ENCODE data around the gene ASXL1.
"Not testable (repeated sequence)": the region's sequence is repeated elsewhere in the genome, so short reads cannot be mapped to it uniquely, and the experiment has no call there.

The ASXL1 gene

DNA sequence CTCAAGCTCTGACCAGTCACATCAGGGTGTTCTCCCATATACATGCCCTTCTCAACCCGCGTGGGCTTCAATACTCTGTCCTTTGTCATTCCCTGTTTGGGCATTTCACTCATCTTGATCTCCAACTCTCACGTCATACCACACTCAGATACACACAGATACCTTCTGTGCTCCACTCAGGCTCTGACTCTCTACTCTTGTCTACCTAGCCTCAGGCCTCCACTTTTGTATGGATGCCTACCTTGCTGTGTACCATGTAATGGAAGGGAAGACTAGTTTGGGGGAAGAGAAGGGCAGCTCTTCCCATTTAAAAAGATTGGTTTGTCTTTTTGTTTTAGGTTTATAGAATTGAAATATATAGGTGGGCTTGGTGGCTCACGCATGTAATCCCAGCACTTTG is 48.6 kb downstream of the ASXL1 start:
- TF ChIP-seq, protein P1, sequence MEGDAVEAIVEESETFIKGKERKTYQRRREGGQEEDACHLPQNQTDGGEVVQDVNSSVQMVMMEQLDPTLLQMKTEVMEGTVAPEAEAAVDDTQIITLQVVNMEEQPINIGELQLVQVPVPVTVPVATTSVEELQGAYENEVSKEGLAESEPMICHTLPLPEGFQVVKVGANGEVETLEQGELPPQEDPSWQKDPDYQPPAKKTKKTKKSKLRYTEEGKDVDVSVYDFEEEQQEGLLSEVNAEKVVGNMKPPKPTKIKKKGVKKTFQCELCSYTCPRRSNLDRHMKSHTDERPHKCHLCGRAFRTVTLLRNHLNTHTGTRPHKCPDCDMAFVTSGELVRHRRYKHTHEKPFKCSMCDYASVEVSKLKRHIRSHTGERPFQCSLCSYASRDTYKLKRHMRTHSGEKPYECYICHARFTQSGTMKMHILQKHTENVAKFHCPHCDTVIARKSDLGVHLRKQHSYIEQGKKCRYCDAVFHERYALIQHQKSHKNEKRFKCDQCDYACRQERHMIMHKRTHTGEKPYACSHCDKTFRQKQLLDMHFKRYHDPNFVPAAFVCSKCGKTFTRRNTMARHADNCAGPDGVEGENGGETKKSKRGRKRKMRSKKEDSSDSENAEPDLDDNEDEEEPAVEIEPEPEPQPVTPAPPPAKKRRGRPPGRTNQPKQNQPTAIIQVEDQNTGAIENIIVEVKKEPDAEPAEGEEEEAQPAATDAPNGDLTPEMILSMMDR (IDR thresholded peaks at IDR 0.05; ENCODE audit: low read depth, low read length, missing control alignments), result no peak
- no peak overlapping the region for H3K4me3 ChIP-seq (ENCODE audit: low read depth, low read length)
- DNase-seq (ENCODE audit: low read depth), result no peak

DNA sequence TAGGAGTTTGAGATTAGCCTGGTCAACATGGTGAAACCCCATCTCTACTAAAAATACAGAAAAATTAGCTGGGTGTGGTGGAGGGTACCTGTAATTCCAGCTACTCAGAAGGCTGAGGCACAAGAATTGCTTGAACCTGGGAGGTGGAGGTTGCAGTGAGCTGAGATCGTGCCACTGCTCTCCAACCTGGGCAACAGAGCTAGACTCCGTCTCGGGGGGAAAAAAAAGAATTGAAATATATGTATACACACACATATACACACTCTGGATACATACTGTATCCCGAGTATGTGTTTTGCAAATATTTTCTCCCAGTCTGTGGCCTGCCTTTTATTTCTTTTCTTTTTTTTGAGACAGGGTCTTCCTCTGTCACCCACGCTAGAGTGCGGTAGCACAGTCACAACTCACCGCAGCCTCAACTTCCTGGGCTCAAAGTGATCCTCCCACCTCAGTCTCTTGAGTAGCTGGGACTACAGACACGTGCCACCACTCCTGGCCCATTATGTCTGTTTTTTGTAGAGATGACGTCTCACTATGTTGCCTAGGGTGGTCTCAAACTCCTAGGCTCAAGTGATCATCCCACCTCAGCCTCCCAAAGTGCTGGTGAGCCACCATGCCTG is 49.1 kb downstream of the ASXL1 start:
- not testable (repeated sequence) for H3K4me3 ChIP-seq (ENCODE audit: low read depth, low read length); DNase-seq (ENCODE audit: low read depth)

DNA sequence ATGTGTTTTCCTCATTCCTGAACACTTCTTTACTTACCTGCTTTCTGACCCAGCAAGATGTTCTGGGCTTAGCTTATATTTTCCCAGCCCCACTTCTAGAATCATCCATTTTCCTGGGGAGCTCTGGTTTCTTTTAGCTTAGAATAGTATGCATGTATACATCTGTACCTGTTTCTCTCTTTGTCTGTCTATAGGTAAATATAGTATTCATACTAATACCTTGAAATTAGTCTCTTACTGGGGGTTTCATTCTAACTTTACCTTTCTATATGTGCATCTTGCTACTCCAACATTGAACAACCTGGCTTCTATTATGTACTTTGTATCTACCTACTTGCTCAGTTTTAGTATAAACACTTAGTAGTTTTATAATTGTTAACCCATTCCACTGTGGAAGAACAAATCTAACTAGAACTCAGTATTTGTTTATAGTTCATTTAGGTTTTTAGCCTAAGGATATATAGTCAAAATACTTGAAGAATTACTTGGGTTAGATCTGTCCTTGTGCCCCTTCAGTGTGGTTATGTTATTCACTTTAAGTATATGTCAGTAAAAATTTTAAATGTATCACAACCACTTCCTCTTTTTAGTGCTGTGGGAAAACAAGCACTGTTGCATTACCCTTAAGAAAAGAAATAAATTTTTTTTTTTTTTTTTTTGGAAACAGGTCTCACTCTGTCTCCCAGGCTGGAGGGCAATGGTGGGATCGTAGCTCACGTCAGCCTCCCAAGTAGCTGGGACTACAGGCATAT is 54.0 kb downstream of the ASXL1 start:
- no peak for DNase-seq (ENCODE audit: low read depth)
- no peak overlapping the region for H3K4me3 ChIP-seq (ENCODE audit: low read depth, low read length)
- TF ChIP-seq, protein P1 (IDR thresholded peaks at IDR 0.05; ENCODE audit: low read depth, low read length, missing control alignments), result no peak

DNA sequence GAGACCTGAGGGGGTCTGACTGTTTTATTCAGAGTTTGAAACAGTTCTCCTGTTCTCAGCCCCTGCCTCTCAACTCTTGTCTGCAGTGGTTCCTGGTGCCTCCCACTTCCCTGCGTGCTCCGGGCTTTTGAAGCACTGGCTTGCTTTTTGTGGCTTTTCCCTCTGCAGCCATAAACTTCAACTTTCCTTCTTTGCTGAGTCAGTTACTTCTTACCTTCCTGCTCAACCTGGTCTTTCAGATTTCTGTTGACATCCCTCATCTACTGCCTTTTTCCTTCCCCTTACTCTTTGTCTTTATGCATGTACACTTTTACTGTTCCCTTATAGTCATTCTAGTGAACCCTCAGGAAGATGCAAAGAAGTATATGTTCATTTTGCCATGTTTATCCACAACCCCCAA is 57.4 kb downstream of the ASXL1 start:
- TF ChIP-seq, protein P1 (IDR thresholded peaks at IDR 0.05; ENCODE audit: low read depth, low read length, missing control alignments), result no peak
- H3K4me3 ChIP-seq (ENCODE audit: low read depth, low read length), result no peak overlapping the region
- no peak for DNase-seq (ENCODE audit: low read depth)

DNA sequence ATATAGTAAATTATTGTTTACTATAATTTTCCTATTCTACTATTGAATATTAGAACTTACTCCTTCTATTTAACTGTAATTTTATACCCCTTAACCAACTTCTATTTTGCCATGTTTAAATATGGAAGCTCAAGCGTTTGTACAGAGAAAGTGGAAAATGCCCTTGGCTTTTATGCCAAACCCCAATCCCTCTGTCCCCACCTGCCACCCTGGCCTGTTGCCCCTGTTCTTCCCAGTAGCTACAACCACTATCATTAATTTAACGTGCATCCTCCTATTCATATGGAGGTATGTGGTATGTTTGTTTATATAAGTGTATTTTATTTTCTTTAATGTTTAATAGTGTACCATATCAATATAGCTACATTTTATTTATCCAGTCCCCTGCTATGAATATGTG is 58.1 kb downstream of the ASXL1 start:
- TF ChIP-seq, protein P1 (IDR thresholded peaks at IDR 0.05; ENCODE audit: low read depth, low read length, missing control alignments), result no peak
- DNase-seq (ENCODE audit: low read depth), result no peak
- no peak overlapping the region for H3K4me3 ChIP-seq (ENCODE audit: low read depth, low read length)

DNA sequence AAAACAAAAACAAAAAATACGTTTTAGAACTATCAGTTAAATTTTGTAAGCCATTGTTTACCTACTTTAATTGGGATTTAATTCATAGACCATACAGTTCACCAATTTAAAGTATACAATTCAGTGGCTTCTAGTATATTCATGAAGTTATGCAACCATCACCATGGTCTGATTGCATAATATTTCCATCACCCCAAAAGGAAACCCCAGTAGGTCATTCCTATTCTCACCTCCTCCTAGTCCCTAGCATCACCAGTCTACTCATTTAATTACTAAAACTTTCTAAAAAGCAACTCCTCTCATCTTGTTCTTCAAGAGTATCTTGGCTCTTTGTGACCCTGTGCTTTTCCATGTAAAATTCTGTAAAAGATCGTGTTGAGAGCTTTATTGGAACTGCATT is 60.2 kb downstream of the ASXL1 start:
- TF ChIP-seq, protein P1 (IDR thresholded peaks at IDR 0.05; ENCODE audit: low read depth, low read length, missing control alignments), result no peak

DNA sequence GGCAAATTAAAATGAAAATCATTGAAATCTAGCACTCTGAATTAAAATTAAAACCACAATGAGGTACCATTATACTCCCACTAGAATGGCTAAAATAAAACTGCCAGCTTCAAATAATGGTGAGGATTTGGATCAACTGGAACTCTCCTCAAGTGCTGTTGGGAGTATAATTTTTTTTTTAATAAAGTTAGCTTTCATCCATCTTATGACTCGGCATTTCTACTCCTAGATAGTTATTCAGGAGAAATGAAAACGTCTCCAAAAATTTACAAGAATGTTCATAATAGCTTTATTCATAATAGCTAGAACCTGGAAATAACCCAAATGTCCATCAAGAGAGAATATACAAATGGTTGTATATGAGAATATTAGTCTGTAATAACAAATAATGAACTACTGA is 63.2 kb downstream of the ASXL1 start:
- H3K4me3 ChIP-seq (ENCODE audit: low read depth, low read length), result no peak overlapping the region
- no peak for DNase-seq (ENCODE audit: low read depth)
- TF ChIP-seq, protein P1 (IDR thresholded peaks at IDR 0.05; ENCODE audit: low read depth, low read length, missing control alignments), result no peak

More for the DNA sequence above, 60.2 kb downstream of the ASXL1 start:
- no peak overlapping the region for H3K4me3 ChIP-seq (ENCODE audit: low read depth, low read length)
- DNase-seq (ENCODE audit: low read depth), result no peak
